KOPT-K1 (cell line): ENCODE results near the gene DNAI7.

Experiments used
- H3K27ac ChIP-seq: fragments of 200-600 bp; sonication (generic); 2 replicates; pipeline ENCODE4 v1.5.1; 2016; ENCODE audit warnings: antibody characterized with exemption, mild to moderate bottlenecking, low read depth, low read length; ENCODE audit not compliant: poor library complexity, severe bottlenecking
- H3K36me3 ChIP-seq: fragments of 200-600 bp; sonication (generic); 2 replicates; pipeline ENCODE4 v1.5.1; 2017; ENCODE audit warnings: antibody characterized with exemption, mild to moderate bottlenecking, low read length, moderate library complexity; ENCODE audit not compliant: insufficient read depth
- H3K9me3 ChIP-seq: fragments of 200-600 bp; sonication (generic); 2 replicates; pipeline ENCODE4 v1.5.1; 2017; ENCODE audit warnings: antibody characterized with exemption, low read length, mild to moderate bottlenecking; ENCODE audit not compliant: insufficient read depth, poor library complexity, severe bottlenecking

Gene DNAI7, protein sequence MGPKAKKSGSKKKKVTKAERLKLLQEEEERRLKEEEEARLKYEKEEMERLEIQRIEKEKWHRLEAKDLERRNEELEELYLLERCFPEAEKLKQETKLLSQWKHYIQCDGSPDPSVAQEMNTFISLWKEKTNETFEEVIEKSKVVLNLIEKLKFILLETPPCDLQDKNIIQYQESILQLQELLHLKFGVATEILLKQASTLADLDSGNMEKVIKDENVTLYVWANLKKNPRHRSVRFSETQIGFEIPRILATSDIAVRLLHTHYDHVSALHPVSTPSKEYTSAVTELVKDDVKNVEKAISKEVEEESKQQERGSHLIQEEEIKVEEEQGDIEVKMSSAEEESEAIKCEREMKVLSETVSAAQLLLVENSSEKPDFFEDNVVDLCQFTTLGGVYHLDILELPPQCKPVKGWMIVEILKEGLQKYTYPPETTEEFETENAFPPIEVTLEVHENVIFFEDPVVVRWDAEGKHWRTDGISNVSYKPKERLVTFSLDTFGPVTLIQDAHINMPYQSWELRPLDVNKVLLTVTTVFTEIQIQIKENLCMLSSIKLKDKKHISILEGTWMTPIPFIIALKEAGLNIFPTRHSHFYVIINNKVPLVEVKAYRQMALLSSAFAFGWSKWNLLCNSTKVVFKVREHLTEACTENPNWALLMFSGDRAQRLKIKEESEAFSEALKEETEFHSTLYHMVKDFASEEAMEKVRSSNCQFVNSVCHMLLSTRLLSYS

GRCh38 chr12:25195056-25195971 is at the start of gene DNAI7, which contains the start of gene ETFRF1:
Gene DNAI7, minus strand, starts transcription at chr12:25195160. Its CDS starts 82 bp downstream, at chr12:25195078.
Gene ETFRF1, plus strand, starts transcription at chr12:25195237. Its CDS starts 8,720 bp downstream, at chr12:25203957.
- Histone ChIP-seq H3K9me3 (no peaks in the 10 kb centered on the region), H3K27ac (peak within 1 kb of the TSS; percentile 73), H3K36me3 (no peaks in the 10 kb centered on the region)

DNA sequence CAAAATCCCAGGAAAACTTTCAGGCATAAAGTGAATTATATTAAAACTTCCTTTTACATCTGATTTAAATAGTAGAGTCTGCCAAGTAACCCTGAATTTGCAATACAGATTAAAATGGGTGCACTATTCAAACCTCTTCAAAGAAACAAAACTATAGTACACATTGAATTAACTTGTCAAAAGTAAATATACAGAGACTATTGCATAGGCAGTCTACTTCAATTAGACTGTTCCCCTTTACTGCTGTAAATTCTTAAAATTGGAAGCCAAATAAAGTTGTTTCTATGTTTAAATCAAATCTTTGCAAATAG is 48.7 kb upstream of the DNAI7 start:
- H3K27ac ChIP-seq: no peak overlapping the region
- peaks cover 49% of the 10 kb centered on the region for H3K36me3 ChIP-seq
- H3K9me3 ChIP-seq: no peaks in the 10 kb centered on the region

GRCh38 chr12:25242981-25243679 is 48.2 kb upstream of the DNAI7 start:
- Histone ChIP-seq H3K27ac (no peak overlapping the region), H3K36me3 (peaks cover 49% of the 10 kb centered on the region)

GRCh38 chr12:25241167-25242020 is 46.4 kb upstream of the DNAI7 start:
- Histone ChIP-seq H3K36me3 (peaks cover 62% of the 10 kb centered on the region), H3K27ac (no peak overlapping the region), H3K9me3 (no peaks in the 10 kb centered on the region)

More at GRCh38 chr12:25242981-25243679, 48.2 kb upstream of the DNAI7 start:
- H3K9me3 ChIP-seq: no peaks in the 10 kb centered on the region

- H3K27ac ChIP-seq: no peak overlapping the region
- peaks cover 65% of the 10 kb centered on the region for H3K36me3 ChIP-seq
- H3K9me3 ChIP-seq: no peaks in the 10 kb centered on the region
Observed at GRCh38 chr12:25236626-25237025, 41.7 kb upstream of the DNAI7 start.

DNA sequence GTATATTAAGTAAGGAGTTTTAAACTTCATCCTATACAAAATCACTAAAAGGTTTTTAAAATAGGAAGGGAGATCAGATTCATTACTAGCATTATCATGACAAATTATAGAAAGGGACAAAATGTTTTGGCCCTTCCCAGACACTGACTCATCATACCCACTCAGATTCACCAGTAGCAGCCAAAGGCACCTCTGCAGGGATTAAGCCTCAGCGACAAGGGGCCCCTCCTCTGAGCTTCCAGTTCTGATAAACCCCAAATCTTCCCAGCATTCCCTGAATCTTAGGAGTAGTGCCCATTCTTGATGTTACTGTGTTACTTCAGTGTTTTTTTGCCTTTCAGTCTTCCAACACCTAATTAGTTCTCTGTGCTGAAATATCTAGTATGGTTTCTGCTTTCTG is 41.2 kb upstream of the DNAI7 start:
- Histone ChIP-seq H3K27ac (no peak overlapping the region), H3K36me3 (peaks cover 65% of the 10 kb centered on the region), H3K9me3 (no peaks in the 10 kb centered on the region)

DNA sequence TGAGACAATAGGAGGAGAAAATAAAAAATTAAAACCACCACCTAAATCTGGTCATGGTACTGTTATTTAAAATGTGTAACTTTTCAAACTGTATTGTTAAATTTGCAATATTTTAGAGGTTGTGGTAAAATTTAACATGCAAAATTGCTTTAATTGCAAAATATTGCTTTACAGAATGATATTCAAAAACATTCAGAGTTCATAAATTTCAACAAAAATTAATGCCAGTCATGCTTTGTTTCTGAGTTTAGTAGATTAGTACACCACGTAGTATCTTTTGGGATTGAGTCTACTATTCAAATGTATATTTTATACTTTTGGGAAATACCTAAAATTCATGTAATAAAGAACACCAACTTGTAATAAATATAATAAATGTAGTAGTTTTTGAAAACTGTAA is 18.4 kb upstream of the DNAI7 start:
- no peak overlapping the region for H3K27ac ChIP-seq
- H3K9me3 ChIP-seq: no peaks in the 10 kb centered on the region
- peaks cover 62% of the 10 kb centered on the region for H3K36me3 ChIP-seq

DNA sequence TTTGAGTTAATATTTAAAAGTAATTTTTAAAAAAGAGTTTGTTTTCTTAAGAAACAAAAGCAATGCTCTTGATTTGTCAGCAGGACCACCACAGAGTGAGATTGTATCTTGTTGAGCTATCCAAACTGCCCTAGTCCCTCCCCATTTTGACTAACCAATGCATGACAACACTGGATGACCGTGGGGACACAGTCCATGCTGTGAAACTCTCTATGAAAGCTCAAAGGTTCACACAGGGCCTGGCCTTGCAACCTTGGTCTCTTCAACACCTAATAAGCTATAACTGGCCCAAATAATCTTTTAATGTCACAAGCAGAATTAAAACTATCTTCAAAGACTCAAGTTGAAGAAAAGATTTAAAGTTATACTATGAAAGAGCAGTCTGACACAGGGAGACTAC is 13.6 kb upstream of the DNAI7 start:
- H3K36me3 ChIP-seq: peaks cover 68% of the 10 kb centered on the region
- no peaks in the 10 kb centered on the region for H3K9me3 ChIP-seq
- H3K27ac ChIP-seq: no peak overlapping the region

GRCh38 chr12:25207846-25208245 is 12.9 kb upstream of the DNAI7 start:
- Histone ChIP-seq H3K27ac (no peak overlapping the region), H3K36me3 (peaks cover 75% of the 10 kb centered on the region), H3K9me3 (no peaks in the 10 kb centered on the region)

DNA sequence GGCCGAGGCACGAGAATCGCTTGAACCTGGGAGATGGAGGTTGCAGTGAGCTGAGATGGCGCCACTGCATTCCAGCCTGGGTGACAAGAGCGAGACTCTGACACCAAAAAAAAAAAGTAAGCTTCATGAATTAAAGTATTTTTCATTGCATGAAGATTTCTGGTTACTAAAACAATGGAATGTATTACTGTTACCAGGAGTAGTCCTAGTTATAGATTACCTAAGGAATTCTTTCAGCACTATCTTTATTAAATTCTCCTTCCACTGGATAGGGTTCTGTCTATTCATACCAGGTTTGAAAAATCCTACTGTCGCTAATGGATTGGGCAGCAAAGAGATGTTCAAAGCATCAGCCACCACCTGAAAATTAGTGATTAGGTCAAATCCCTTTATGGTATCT is 12.5 kb upstream of the DNAI7 start:
- H3K9me3 ChIP-seq: no peaks in the 10 kb centered on the region
- H3K36me3 ChIP-seq: peaks cover 78% of the 10 kb centered on the region
- no peak overlapping the region for H3K27ac ChIP-seq

GRCh38 chr12:25202137-25202536 is 7.2 kb upstream of the DNAI7 start:
- Histone ChIP-seq H3K36me3 (peaks cover 34% of the 10 kb centered on the region), H3K27ac (no peak overlapping the region), H3K9me3 (no peaks in the 10 kb centered on the region)

DNA sequence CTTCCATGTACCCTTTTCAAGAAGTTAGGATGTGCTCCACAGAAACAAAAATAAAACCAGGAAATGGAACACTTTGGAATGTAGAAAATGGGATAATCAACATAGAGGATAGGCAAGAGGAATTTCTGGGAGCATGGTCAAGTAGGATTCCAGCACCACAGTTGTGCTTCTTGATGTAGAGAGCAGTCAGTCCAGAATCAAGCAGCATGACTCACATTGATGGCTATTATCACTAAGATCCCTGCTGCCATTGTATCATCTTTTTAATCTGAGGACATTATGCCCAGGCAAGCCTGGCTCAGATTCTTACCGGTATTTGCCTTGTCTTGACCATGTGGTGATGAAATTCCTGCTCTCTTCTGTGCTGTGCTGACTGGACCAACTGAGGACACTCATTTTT is 5.7 kb upstream of the DNAI7 start:
- Histone ChIP-seq H3K27ac (no peak overlapping the region), H3K36me3 (peaks cover 23% of the 10 kb centered on the region), H3K9me3 (no peaks in the 10 kb centered on the region)

DNA sequence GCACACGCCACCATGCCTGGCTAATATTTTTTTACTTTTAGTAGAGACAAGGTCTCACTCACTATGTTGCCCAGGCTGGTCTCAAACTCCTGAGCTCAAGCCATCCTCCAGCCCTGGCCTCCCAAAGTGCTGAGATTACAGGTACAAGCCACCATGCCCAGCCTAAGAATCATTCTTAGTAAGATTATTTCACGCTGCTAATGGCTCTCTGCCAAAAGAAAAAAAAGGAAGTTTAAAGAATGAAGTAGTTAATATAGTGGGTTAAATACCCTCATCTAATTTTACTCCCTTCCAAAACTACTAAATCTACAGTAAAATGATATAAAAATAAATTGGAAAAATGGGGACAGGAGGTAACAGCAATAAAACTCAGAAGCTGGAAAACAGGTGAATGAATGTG is 2.6 kb upstream of the DNAI7 start:
- Histone ChIP-seq H3K9me3 (no peaks in the 10 kb centered on the region), H3K36me3 (peaks cover 5% of the 10 kb centered on the region; the same call in 1 of the 2 replicates), H3K27ac (no peak overlapping the region)

GRCh38 chr12:25194722-25195055 is 271 bp downstream of the DNAI7 start:
- Histone ChIP-seq H3K9me3 (no peaks in the 10 kb centered on the region), H3K36me3 (no peaks in the 10 kb centered on the region), H3K27ac (peak overlapping the region; percentile 73)
